ENCODE data around the gene PLPPR3.
"Not testable (repeated sequence)": the region's sequence is repeated elsewhere in the genome, so short reads cannot be mapped to it uniquely, and the experiment has no call there.

The PLPPR3 gene

DNA sequence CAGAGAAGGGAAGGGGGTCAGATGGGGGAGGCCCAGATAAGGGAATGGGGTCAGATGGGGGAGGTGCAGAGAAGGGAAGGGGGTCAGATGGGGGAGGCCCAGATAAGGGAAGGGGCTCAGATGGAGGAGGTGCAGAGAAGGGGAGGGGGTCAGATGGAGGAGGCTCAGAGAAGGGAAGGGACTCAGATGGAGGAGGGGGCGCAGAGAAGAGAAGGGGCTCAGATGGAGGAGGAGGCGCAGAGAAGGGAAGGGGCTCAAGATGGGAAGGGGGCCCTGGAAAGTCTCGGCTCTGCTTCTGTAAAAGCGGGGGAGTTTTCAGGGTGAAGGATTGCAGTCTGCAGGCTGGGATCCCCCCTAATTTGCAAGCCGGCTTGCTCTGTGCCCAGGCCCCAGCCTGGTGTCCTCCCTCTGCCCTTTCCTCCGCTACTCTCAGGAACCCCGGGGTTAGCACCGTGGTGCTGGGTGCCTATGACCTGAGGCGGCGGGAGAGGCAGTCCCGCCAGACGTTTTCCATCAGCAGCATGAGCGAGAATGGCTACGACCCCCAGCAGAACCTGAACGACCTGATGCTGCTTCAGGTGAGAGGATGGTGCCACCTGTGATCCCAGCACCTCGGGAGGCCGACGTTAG is 7.5 kb upstream of the PLPPR3 start:
- DNase-seq (ENCODE audit: low read depth, low spot score), result no peak

- no peak for DNase-seq (ENCODE audit: low read depth, low spot score)
Measured at GRCh38 chr19:827710-828321, 6.1 kb upstream of the PLPPR3 start, which contains the start of gene AZU1. Gene AZU1, plus strand, starts transcription at chr19:827837. Its CDS starts 10 bp downstream, at chr19:827847.

DNA sequence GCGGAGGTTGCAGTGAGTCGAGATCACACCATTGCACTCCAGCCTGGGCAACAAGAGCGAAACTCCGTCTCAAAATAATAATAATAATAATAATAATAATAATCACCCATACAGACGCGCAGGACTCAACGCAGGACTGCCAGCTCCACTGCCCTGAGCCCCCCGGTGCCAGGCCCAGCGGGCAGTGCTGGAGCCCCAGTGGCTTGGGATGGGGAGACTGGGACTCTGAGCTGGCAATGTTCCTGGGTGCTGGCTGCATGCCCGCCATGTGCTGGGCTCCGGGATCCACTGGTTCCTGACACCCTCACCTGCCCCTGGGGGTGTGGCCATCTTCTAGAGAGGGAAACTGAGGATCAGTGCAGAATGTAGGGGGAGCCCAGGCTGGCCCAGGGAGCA is 5.6 kb upstream of the PLPPR3 start:
- DNase-seq (ENCODE audit: low read depth, low spot score), result no peak

GRCh38 chr19:825897-826644 is 4.3 kb upstream of the PLPPR3 start:
- no peak for DNase-seq (ENCODE audit: low read depth, low spot score)

DNA sequence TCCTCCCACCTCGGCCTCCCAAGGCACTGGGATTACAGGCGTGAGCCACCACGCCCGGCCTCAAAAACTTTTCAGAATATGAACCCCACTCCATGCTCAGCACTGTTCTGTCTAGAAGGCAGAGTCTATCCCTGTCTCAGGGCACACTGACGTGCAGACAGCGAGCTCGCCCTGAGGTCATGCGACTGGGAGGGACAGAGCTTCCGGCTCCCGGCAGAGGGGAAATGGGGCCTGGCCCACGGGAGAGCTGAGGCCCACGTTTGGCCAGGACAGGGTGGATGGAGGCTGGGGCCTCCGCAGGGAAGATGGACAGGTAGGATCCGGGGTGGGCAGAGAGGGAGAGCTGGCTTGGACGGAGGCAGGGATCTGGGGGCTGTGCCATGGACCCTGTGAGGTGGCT is 3.1 kb upstream of the PLPPR3 start:
- DNase-seq (ENCODE audit: low read depth, low spot score), result no peak

- no peak for DNase-seq (ENCODE audit: low read depth, low spot score)
Measured at GRCh38 chr19:823565-824121, 1.9 kb upstream of the PLPPR3 start.

DNA sequence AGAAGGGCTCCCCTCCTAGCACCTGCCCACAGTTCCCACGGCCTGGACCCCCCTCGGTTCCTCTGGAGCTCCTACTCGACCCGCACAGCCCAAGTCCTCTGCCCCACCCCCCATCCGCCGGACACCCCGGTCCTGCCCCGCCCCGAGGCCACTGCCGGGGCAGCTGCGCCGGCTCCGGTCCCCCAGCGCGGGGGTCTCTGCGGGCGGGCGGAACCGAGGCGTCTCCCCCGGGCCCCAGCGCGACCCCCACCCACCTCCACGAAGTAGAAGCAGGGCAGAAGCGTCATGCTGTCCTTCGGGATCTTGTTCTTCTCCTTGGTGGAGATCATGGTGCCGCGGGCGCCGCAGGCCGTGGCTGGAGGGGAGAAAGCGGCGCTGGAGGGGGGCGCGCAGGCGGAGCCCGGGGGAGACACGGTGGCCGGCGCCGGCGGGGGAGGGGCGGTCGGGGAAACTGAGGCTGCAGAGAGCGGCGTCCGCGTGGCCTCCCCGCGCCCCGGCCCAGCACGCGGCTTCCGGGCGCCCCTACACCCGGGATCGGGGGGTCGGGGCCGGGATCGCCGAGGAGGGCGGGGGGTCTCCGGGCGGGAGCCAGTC is 427 bp downstream of the PLPPR3 start:
- no peak for DNase-seq (ENCODE audit: low read depth, low spot score)

GRCh38 chr19:820212-820611 is 1.5 kb downstream of the PLPPR3 start:
- DNase-seq (ENCODE audit: low read depth, low spot score), result not testable (repeated sequence)

- DNase-seq (ENCODE audit: low read depth, low spot score), result no peak
Measured at GRCh38 chr19:816500-816857, 5.3 kb downstream of the PLPPR3 start.

- no peak for DNase-seq (ENCODE audit: low read depth, low spot score)
Measured at GRCh38 chr19:815775-816499, 5.8 kb downstream of the PLPPR3 start.

DNA sequence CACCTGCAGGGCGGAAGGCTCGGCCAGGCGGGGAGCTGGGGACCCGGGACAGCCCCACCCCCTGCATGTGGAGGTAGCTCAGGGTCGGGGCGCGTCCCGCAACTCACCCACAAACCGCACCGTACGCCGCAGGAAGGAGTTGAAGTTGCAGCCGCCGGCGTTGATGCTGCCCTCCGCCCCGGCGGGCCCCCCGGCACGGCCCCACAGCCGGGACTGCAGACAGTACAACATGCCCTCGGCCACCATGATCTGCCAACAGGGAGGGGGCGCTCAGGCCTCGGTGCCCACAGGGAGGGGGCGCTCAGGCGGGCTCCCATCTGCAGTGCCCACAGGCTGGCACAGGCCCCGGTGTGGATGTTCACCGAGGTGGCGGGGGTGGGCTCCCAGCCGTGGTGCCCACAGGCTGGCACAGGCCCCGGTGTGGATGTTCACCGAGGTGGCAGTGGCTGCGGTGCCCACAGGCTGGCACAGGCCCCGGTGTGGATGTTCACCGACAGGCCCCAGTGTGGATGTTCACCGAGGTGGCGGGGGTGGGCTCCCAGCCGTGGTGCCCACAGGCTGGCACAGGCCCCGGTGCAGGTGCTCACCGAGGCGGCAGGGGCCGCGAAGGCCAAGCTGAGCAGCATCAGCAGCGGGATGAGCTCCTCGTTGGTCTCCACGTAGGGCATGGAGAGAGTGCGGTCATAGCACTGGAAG is 6.5 kb downstream of the PLPPR3 start:
- no peak for DNase-seq (ENCODE audit: low read depth, low spot score)

- no peak for DNase-seq (ENCODE audit: low read depth, low spot score)
Measured at GRCh38 chr19:814152-815078, 7.3 kb downstream of the PLPPR3 start.

- DNase-seq (ENCODE audit: low read depth, low spot score), result no peak
Measured at GRCh38 chr19:813219-814151, 8.3 kb downstream of the PLPPR3 start.

DNA sequence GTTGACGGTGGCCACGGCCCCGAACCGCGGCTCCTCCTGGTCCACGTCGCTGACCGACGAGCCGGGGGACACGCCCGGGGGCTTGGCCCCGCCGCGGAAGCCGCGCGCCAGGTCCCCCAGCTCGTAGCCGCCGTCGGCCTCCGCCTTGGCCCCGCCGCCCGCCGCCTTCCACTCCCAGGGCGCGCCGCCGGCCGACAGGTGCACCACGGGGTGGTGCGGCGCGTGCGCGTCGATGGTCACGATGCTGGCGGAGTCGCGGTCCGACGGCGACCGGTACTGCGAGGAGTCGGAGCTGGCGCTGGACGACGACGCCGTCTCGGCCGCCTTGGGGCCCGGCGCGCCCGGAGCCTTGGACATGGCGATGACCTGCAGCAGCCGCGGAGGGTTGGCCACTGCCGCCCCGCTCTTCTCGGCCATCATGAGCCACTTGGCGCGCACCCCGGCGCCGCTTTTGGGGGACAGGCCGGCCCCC is 9.0 kb downstream of the PLPPR3 start:
- no peak for DNase-seq (ENCODE audit: low read depth, low spot score)

DNA sequence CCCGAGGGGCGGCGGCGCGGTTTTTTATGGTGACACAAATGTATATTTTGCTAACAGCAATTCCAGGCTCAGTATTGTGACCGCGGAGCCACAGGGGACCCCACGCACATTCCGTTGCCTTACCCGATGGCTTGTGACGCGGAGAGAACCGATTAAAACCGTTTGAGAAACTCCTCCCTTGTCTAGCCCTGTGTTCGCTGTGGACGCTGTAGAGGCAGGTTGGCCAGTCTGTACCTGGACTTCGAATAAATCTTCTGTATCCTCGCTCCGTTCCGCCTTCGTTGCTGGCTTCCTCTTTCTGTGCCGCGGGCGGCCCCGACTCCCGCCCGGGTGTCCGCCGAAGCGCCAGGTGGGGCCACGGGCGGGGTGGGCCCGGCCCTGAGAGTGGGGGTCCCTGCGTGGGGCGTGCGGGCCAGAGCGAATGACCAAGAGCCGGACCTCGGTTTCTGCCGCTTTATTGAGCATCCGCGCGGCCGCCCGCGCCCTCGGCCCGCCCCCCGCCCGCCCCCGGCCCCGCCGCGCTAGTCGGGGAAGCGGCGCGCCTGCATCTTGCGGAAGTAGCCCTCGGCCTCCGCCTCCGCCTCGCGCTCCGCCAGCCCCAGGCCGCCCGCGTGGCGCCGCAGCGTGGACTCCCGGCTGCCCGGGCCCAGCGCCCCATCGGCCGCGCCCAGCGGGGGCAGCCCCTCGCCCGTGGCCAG is 9.6 kb downstream of the PLPPR3 start:
- no peak for DNase-seq (ENCODE audit: low read depth, low spot score)

DNA sequence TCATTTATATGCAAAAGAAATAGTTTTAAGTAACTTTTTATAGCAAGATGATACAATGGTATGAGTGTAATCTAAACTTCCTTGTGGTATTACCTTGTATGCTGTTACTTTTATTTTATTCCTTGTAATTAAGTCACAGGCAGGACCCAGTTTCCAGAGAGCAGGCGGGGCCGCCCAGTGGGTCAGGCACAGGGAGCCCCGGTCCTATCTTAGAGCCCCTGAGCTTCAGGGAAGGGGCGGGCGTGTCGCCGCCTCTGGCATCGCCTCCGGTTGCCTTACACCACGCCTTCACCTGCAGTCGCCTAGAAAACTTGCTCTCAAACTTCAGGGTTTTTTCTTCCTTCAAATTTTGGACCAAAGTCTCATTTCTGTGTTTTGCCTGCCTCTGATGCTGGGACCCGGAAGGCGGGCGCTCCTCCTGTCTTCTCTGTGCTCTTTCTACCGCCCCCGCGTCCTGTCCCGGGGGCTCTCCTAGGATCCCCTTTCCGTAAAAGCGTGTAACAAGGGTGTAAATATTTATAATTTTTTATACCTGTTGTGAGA is 10.2 kb downstream of the PLPPR3 start:
- no peak for DNase-seq (ENCODE audit: low read depth, low spot score)

DNA sequence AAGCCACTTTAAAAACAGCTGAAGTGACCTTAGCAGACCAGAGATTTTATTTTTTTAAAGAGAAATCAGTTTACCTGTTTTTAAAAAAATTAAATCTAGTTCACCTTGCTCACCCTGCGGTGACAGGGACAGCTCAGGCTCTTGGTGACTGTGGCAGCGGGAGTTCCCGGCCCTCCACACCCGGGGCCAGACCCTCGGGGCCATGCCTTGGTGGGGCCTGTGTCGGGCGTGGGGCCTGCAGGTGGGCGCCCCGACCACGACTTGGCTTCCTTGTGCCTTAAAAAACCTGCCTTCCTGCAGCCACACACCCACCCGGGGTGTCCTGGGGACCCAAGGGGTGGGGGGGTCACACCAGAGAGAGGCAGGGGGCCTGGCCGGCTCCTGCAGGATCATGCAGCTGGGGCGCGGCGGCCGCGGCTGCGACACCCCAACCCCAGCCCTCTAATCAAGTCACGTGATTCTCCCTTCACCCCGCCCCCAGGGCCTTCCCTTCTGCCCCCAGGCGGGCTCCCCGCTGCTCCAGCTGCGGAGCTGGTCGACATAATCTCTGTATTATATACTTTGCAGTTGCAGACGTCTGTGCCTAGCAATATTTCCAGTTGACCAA is 10.8 kb downstream of the PLPPR3 start:
- no peak for DNase-seq (ENCODE audit: low read depth, low spot score)

Measured in ELF-1 (cell line).